Fibroblast of skin of scalp (primary cell): ENCODE results near the gene ING5.

Experiments used
- DNase-seq: peaks from one replicate; pipeline ENCODE4 v3.0.0-alpha.2; 2013

The ING5 gene

DNA sequence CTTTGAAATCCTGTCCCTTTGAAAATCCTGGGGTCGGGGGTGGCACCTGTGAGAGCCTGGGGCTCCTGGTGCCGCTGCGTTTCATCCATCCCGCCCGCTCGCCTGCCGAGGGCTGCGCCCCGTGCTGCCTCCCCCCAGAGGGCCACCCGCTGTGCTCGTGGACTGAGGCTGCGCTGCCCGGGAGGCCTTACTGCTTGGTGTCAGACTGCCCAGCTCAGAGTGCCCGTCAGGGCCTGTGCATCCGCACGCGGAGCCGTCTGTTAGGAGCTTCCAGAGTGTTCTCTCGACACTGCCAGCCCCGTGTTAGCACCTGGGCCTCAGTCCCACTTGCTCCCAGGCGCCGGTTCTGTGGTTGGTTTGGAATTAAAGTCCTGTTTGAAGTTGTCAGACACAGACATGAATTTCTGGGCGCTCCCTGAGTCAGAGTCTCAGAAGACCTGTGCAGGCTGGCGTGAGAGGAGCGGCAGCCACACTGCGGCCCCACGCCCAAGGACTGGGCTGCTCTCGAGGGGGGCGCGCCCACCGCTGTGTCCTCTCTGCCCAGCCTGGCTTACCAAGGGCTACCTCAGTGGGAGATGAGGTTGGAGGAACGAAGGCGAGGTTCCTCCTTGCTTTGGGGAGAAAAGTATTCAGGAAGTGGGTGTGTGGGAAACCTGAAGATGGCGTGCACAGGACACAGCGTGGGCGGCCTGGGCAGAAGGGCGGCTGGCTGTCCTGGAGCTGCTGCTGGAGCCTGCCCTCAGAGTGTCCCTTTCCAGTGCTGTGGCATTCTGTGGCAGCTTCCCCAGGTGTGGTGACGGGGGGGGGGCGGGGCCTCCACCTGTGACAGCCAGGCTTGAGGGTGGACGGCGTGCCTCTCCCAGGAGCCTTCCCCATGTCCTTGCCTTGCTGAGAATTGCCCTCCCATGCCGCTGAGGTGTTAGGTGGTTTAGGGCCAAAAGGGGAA is 29.3 kb upstream of the ING5 start:
- no peak for DNase-seq

DNA sequence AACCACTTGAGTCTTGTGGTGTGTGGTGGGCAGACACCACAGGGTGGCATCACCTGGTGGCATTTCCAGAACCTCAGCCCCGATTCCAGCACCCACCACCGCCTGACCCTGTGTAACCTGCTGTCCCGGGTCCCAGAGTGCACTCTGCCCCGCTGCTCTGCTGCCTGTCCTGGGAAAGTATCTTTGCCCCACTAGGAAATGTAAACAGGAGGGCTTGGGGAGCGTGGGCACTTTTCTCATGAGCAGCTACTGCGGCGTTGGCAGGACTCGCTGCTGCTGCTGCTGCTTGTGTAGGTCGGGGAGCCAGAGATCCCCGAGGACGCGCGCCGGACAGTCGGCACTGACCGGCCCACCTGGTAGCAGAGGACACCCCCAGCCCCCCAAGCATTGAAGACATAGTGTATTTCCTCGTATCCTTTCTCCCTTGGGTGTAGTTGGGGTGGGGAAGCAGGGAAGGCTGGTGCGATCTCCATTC is 28.6 kb upstream of the ING5 start:
- DNase-seq: no peak

DNA sequence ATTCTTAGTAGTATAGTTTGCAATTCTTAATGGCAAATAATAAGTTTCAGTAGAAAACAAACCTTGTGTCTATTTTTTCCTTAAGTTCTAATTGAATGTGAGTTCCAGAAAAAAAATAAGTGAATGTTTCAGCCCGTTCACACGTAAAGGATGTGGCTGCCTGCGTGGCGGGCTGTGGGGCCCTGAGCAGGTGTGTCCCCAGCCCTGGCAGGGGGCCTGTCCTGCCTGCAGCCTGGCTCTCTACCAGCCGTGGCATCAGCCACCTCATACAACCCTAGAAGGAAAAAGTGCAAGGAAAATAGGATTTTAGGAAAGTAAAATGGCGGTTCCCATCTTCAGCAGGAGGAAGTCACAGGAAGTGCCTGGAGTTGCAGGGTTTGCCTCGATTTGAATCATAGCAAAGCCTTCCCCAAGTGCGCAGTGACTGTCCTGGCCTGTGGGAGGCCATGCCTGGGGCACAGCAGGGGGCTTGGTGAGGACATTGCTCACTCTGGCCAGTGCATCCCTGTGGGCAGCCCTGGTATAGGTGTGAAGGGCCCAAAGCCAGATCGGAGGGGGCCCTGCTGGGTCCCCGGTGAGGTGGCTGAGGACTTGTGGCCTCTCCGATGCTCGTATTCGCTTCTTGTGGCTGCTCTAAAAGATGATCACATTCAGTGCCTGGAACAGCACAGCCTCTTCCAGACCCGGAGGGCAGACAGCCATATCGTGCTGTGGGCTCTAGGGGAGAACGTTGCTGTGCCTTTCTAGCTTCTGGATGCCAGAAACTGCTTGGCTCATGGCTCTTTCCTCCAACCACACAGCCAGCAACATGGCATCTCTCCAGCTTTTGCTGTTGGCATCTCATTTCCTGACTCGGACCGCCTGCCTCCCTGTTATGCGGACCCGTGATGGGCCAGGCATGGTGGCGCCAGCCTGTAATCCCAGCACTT is 27.8 kb upstream of the ING5 start:
- peak; percentile 8 for DNase-seq

DNA sequence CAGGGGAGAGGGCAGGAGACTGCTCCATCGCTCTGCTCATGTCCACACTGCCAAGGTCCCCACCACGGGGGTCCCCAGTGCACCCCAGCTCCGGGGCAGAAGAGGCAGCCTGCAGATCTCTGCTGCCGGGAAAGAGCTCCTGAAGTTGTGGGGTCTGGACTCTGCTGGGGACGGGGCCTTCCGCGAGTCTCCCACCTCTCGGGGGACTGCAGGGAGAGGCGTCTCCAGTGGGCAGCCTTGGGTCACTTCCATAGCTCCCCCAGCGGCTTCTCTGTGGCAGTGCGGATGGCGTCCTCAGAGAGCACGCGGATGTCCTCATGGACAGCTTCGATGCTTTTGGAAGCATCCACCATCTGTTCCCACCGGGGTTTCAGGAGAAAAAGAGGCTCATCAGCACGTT is 26.0 kb upstream of the ING5 start:
- no peak for DNase-seq

DNA sequence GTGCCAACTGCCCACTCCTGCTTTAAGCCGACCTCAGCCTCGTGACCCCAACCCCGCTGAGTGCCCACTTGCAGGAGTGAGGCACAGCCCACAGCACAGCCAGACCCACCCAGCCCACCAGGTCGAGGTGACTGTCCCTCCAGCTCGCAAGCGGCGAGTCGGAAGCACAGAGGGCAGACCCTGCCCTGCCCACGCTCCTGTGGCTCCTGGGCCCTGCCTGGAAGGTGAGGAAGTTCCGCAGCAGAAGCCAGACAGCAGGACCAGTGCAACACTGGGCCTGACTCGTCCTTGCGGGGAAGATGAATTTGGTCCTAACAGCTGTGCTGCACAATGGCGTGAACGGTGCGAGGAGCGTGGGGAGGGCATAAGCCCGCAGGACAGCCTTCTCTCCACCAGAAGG is 25.2 kb upstream of the ING5 start:
- no peak for DNase-seq

DNA sequence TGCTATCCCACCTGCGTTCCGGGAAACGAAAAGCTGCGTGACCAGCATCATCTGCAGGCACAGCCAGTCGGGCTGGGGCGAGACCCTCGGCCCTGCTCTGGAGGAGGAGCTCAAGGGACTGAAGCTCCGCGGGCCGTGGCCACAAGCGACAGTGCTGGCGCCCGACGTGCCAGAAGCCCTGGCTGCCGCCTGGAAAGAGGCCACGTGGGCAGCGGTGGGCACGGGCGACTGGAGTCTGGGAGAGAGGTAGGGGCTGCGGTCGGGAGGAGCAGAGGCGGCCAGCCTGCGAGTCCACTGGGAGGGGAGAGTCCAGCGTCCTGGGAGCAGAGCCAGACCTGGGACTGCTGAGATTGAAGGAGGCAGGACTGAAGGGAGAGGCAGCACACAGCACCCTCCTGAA is 24.4 kb upstream of the ING5 start:
- no peak for DNase-seq

DNA sequence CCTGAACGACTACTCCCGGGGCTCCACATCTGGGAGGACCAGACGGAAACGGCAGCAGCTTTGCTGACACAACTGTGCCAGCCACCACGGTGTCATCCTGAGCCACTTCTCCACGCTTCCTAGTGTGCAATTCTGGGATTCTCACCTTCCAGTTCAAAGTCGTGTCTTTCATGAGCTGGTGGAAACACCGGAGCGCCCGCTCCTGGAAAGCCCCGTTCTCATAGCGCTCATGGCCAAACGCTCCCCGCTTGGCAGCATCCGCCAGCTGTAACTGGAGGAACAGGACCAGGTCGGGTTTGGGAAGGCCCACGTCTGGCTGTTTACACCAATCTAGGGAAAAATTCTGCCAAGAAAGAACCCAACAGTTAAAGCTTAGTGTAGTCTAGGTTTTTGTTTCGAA is 23.5 kb upstream of the ING5 start:
- no peak for DNase-seq

DNA sequence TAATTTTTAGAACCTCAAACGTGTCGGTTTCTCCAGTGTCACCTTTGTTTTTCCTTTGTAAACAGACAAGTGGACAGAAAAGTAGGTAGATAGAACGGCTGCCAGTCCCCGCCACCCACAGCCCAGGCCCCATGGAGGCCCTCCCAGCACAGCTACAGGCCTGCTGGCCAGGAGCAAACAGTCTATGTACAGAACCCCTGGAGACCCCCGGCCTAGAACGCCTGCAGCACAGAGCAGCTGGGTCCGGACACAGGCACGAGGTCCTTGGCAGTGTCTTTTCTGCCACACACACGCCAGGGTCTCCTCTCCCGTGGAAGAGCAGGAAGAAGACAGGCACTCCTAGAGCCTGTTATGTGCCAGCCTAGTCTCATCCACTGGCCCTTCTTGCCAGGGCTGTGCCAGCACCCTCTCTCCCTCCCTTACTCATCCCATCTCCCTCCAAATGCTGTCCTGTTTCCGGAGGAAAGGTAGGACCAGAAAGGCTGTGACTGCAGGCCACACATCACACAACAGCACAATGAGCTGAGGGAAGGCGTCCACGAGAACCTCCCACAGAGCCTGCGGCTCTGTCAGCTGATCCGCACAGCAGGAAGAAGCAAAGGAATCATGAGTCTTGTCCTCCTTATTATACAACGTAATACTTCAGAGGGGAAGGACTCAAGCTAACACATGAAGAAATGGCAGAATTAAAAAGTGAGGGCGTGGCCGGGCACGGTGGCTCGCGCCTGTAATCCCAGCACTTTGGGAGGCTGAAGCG is 22.9 kb upstream of the ING5 start:
- no peak for DNase-seq

DNA sequence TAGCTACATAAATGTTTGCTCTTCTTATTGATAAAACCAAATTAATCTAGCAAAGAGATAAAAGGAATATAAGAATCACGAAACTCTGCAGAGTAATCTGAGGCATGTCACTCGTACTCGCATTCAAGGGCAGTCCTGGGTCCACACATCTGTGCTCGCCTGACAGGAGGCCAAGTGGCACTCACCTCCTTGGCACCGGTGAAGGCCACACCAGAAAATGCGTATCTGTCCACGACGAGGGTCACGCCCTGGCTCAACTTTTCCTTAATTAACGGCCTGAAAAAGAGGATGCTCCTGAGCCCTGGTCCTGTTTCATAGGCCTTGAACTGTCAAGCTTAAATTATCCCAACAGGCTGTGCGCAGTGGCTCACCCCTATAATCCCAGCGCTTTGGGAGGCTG is 21.8 kb upstream of the ING5 start:
- DNase-seq: no peak

DNA sequence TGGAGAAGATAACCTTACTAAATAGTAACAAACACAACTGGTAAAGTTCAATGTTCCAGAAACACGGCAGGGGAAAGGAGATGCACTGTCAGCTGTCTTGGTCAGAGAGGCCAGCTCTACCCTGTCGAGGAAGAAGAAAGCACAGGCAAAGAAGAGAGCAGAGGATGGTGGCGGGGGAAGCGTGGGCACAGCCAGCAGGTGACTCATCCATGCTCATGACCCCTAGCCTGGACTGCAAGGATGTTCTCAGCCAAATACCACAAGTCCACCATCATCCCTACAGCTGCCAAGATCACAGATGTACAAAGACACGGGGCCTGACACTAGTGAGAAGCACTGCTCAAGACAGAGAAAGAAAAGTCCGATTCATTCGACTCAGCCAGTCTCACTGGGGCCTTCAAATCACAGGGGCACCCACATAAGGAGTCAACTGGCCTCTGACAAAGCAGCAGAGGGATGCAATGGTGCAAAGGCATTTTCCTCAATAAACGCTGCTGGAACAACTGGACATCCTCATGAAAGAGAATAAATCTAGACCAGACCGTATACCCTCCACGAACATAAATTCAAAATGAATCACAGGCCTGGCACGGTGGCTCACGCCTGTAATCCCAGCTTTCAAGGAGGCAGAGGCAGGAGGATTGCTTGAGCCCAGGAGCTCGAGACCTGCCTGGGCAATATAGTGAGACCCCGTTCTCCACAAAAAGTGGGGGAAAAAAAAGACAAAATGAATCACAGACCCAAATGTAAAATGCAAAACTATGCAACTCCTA is 20.8 kb upstream of the ING5 start:
- DNase-seq: peak; percentile 77

DNA sequence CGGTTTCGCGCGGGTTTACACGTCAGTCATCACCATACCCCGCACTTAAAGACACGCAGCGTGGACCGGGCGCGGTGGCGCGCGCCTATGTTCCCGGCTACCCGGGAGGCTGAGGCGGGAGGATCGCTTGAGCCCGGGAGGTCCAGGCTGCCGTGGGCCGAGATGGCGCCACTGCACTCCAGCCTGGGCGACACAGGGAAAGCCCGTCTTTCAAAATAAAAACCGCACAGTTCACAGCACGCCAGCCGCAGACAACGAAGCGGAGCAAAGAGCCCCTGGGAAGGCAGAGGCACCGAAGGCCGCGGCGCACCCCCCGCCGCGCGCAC is 15.6 kb upstream of the ING5 start:
- DNase-seq: no peak

DNA sequence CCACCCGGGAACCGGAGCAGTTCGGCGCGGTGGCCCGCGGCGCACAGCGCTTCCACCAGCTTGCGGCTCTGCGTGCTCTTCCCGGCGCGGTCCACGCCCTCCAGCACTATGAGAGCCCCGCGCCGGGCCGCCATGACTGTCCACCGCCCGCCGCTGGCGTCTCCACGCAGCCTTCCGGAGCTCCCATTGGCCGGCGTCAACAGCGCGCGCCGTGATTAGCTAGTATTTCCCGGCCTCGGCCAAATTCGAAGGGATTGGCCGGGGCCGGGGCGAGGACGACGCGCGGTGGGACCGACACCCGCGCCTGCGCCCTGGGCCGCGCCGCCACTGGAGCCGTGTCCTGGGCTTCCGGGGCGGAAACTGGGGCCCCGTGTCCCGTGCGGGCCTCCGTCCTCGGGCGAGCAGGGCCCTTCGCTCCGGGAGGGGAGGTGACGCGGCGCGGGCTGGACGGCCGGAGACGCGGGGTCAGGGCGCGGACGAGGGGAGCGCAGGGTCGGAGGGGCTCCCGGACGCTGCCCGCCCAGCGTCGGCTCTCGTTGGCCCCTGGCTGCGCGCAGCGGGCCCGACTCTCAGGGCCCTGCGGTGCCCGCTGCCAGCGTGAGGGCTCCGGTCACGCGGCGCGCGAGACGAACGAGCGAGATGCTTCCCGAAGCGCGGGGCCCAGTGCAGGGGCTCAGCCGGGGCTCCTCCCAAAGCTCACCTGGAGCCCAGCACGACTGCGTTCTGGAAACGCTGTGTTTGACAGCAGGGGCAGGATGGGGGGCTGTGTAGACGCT is 15.0 kb upstream of the ING5 start, which contains the start of gene DTYMK:
TSS of gene DTYMK (minus strand) at position 166 of the 776 bp plus-strand sequence. CDS start at position 134, 32 bp downstream.
- DNase-seq: peak; percentile 97

DNA sequence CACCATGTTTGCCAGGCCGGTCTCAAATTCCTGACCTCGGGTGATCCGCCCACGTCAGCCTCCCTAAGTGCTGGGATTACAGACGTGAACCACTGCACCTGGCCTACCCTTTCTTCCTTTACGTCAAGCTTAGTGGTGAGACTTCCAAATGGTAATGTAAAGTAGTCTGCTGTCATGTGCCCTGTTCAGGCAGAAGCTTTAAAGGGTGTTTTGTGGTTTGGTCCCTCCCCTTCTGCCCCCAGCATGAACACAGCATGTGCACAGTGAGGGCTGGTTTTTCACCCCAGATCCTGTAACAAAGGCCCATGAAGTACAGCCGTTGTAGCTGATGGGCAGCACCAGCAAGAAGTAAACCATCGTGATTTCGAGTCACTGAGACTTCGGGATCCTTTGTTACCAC is 12.5 kb upstream of the ING5 start:
- no peak for DNase-seq

DNA sequence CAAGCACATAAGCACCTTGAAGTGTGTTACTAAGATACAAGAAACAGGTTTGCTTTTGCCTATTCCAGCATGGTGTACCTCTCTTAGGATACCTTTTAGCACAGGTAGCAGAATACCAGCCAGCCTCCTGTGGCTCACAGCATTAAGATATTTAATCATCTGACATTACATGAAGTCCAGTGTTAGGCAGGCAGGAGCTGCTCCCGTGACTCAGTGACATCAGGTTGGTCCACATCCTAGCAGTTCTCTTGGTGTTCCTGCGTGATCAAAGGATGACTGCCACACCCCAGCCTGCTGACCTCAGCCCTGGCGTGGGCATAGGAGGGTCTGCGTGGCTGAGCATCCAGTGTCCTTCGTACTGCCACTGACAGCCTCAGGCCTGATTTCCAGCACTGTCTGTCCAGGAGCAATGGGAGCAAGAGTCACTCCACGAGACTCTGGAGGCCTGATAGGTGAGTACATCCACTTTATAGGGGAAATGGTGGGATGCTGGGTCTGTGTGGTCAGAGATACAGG is 11.6 kb upstream of the ING5 start:
- no peak for DNase-seq

DNA sequence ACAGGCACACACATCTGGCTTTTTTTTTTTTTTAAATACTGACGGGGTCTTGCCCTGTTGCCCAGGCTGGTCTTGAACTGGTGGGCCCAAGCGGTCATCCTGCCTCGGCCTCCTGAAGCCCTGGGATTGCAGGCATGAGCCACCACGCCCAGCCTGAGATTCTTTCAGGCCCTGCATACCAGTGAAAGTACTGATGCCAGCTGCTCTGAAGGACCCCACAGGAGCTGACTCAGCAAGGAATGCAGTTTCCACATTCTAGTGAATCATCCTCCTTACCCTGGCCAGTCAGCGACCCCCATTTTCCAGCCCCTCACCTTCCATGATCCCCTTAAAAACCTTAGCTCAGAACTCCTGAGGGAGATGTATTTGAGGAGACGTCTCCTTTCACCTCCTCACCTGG is 9.4 kb upstream of the ING5 start:
- peak; percentile 75 for DNase-seq

DNA sequence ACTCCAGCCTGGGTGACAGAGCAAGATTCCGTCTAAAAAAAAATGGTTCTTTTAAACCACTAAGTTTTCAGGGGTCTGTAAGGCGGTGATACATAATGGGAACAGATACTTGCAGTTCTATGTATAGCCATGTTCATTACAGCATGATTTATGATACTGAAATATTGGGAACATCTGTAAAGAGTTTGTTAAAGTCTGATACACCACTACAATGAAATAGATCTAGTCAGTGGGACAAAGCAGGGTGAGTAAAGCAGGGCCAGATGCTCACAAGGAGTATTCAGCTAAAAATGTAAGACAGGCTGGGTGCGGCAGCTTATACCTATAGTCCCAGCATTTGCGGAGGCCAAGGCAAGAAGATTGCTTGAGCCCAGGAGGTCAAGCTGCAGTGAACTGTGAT is 6.2 kb upstream of the ING5 start:
- DNase-seq: no peak

DNA sequence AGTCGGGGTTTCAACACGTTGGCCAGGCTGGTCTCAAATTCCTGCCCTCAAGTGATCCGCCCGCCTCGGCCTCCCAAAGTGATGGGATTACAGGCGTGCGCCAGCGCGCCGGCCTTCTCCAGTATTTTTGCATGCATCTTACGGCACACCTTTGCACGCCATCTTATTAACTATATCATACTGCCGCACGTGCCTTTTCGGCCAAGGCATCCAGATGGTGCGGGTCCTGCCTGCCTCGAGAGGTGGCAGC is 765 bp upstream of the ING5 start:
- DNase-seq: no peak

DNA sequence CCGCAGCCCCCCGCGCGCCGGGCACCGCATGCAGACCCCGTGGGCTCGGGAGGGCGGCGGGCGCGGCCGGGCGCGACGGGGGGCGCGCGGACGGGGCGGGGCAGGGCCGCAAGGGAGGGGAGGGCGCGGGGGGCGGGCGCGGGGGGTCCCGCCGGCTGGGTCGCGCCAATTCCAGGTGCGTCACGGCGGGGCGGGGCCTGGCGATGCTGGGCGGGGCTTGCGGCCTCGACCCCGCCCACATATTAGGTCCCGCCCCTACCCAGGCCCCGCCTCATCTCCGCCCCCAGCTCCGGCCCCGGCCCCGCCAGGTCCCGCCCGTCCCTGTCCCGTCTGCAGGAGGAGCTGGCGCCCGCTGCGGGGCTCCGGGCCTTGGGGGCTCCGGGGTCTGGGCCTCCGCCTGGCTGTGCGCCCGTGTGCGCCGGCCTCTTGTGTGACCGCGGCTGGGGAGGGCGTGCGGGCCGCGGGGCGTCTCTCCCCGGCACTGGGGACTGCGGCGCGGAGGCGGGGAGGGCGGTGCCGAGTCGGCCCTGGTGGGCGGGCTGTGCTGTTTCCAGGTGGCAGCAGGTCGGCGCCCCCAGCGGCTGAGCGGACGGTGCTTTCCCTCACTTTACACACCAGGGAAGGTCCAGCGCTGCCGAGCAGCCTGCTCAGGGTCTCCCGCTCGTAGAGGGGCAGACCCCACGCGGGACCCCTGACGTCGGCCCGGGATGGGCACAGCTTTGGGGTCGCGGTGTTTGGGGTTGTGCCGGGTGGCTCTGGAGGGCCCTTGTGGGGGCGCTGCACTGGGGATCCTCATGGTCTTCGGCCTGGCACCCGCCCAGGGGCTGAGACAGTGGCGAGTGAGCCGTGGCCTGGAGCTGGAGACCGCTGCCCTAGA is 554 bp downstream of the ING5 start:
- peak; percentile 83 for DNase-seq

DNA sequence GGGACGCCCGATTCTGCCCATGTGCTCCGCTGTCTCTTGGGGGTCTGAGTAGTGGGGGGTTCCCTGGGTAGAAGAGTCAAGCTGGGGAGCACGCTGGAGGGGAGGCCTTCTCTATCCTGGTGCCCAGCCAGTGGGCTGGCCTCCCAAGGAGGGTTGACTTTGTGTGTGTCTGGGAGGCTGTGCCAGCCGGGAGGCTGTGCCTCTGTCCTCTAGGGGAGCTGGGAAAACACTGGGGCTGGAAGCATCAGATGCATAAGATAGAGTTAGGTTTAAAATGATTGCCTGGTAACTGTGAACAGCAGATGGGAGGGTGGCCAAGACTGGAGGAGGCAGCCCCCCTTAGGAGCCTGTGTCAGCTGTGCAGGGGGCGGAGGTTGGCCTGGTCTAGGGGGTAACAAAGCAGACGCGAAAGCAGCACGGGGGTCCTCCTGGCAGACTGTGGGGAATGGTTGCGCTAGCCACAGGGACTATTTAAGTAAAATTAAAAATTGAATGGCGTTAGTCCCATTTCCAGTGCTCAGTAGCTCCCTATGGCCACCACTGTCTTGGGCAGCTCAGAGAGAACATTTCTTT is 1.3 kb downstream of the ING5 start:
- peak; percentile 22 for DNase-seq

DNA sequence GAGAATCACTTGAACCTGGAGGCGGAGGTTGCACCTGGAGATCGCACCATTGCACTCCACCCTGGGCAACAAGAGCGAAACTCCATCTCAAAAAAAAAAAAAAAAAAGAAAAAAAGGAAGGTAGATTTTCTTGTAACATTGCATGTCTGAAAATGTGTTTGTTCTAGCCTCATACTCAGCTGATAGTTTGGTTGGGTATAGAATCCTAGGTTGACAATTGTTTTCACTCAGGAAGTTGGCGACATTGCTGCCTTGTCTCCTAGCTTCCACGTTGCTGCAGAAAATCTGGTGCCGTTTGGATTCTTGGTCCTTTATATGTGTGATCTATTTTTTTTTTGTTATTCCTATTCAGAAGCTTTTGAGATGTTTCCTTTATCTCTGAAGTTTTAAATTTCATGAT is 4.7 kb downstream of the ING5 start:
- no peak for DNase-seq
